Measurements from ENCODE around the gene ACKR2. TPM values are rescaled to one million over a fixed set of nuclear protein-coding genes. Genes with fewer than 3 reads are reported as not detected.

Gene ACKR2
- total and polyA plus RNA-seq, 3 donors from 2014 or later: 2.7 to 7.8 (median 3.4) TPM

GRCh38 chr3:42886294-42886822 is 77.1 kb downstream of the ACKR2 start:
- Histone ChIP-seq H3K27me3 (no peaks in the 10 kb centered on the region), H3K4me1 (no peaks in the 10 kb centered on the region), H3K4me3 (no peak overlapping the region), H3K36me3 (ENCODE audit: low read depth, missing control alignments) (no peaks in the 10 kb centered on the region), H3K27ac (no peak overlapping the region), H3K9me3 (no peaks in the 10 kb centered on the region)
- no peak for TF ChIP-seq POLR2A (IDR thresholded peaks at IDR 0.05)
- TF ChIP-seq, protein P1, sequence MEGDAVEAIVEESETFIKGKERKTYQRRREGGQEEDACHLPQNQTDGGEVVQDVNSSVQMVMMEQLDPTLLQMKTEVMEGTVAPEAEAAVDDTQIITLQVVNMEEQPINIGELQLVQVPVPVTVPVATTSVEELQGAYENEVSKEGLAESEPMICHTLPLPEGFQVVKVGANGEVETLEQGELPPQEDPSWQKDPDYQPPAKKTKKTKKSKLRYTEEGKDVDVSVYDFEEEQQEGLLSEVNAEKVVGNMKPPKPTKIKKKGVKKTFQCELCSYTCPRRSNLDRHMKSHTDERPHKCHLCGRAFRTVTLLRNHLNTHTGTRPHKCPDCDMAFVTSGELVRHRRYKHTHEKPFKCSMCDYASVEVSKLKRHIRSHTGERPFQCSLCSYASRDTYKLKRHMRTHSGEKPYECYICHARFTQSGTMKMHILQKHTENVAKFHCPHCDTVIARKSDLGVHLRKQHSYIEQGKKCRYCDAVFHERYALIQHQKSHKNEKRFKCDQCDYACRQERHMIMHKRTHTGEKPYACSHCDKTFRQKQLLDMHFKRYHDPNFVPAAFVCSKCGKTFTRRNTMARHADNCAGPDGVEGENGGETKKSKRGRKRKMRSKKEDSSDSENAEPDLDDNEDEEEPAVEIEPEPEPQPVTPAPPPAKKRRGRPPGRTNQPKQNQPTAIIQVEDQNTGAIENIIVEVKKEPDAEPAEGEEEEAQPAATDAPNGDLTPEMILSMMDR (IDR thresholded peaks at IDR 0.05): no peak
- intact Hi-C loops (cut with DNase I; ENCODE audit: low total_unique reads): loop anchor here (10.0 kb wide), 2 partner anchors 52 to 112 kb away; partner anchors contain the start of gene CCDC13
- no peak for DNase-seq
- 90 to 91% methylated on average over 1 of the region's 1 CpG for WGBS, 2 donors

DNA sequence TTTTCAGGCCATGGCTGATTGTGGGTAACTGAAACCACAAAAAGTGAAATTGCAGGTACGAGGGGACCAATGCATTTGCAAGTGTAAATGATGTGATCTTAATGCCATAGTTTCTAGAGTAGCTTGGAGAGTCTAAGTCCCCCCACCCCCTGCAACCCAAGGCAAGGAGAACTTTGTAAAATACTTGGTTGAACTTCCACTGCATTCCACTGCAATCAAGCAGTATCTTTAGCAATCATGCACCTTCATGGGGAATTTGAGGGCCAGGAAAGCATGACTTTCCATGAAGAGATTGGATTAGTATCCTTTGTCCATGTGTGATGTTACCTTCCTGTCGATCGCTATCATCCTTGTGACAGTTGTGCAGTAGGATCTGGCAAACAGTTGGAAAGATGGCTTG is 77.8 kb downstream of the ACKR2 start:
- H3K4me1 ChIP-seq: no peaks in the 10 kb centered on the region
- no peak for DNase-seq
- TF ChIP-seq POLR2A (IDR thresholded peaks at IDR 0.05): no peak
- TF ChIP-seq, protein P1 (IDR thresholded peaks at IDR 0.05): no peak
- no peak overlapping the region for H3K27ac ChIP-seq
- no peak overlapping the region for H3K4me3 ChIP-seq
- H3K9me3 ChIP-seq: no peaks in the 10 kb centered on the region
- 89 to 92% methylated on average over 3 of the region's 3 CpGs for WGBS, 2 donors
- intact Hi-C loops (cut with DNase I; ENCODE audit: low total_unique reads): loop anchor here (10.0 kb wide), 2 partner anchors 52 to 112 kb away; partner anchors contain the start of gene CCDC13
- no peaks in the 10 kb centered on the region for H3K36me3 ChIP-seq (ENCODE audit: low read depth, missing control alignments)
- no peaks in the 10 kb centered on the region for H3K27me3 ChIP-seq

GRCh38 chr3:42891042-42891441 is 81.8 kb downstream of the ACKR2 start:
- H3K27me3 ChIP-seq: no peaks in the 10 kb centered on the region
- WGBS, 2 donors: 70 to 77% methylated on average over 2 of the region's 2 CpGs
- H3K4me3 ChIP-seq: no peak overlapping the region
- no peaks in the 10 kb centered on the region for H3K4me1 ChIP-seq
- DNase-seq: no peak
- no peaks in the 10 kb centered on the region for H3K36me3 ChIP-seq (ENCODE audit: low read depth, missing control alignments)
- no peaks in the 10 kb centered on the region for H3K9me3 ChIP-seq
- intact Hi-C loops (cut with DNase I; ENCODE audit: low total_unique reads): no loop called here
- TF ChIP-seq, protein P1 (IDR thresholded peaks at IDR 0.05): no peak
- TF ChIP-seq POLR2A (IDR thresholded peaks at IDR 0.05): no peak
- H3K27ac ChIP-seq: no peak overlapping the region

GRCh38 chr3:42892169-42892568 is 82.9 kb downstream of the ACKR2 start:
- H3K36me3 ChIP-seq (ENCODE audit: low read depth, missing control alignments): no peaks in the 10 kb centered on the region
- 100% methylated on average over 1 of the region's 1 CpG for WGBS, 2 donors
- intact Hi-C loops (cut with DNase I; ENCODE audit: low total_unique reads): no loop called here
- H3K4me1 ChIP-seq: no peaks in the 10 kb centered on the region
- H3K27me3 ChIP-seq: no peaks in the 10 kb centered on the region
- no peaks in the 10 kb centered on the region for H3K9me3 ChIP-seq
- TF ChIP-seq, protein P1 (IDR thresholded peaks at IDR 0.05): no peak
- DNase-seq: no peak
- no peak overlapping the region for H3K27ac ChIP-seq
- no peak overlapping the region for H3K4me3 ChIP-seq

- TF ChIP-seq, protein P1 (IDR thresholded peaks at IDR 0.05): no peak
- no peak for TF ChIP-seq POLR2A (IDR thresholded peaks at IDR 0.05)
- intact Hi-C loops (cut with DNase I; ENCODE audit: low total_unique reads): no loop called here
- Histone ChIP-seq H3K36me3 (ENCODE audit: low read depth, missing control alignments) (no peaks in the 10 kb centered on the region), H3K27ac (no peak overlapping the region), H3K27me3 (no peaks in the 10 kb centered on the region), H3K9me3 (no peaks in the 10 kb centered on the region), H3K4me3 (no peak overlapping the region), H3K4me1 (no peaks in the 10 kb centered on the region)
- DNase-seq: no peak
- WGBS, 2 donors: 87 to 93% methylated on average over 1 of the region's 1 CpG
These were observed 83.6 kb downstream of the ACKR2 start for GRCh38 chr3:42892807-42893206.

All from testis (tissue), 3 donors.